Gastroesophageal sphincter (tissue), 3 donors: Measurements from ENCODE around the gene PLCH2.

Source experiments
- EP300 ChIP-seq: sonication (generic); formaldehyde crosslinking; IDR thresholded peaks from one replicate; pipeline ENCODE4 v1.6.1; 2017; ENCODE audit warnings: antibody characterized with exemption, mild to moderate bottlenecking
- POLR2A ChIP-seq, 2 donors: fragments of 450-650 bp; IDR thresholded peaks; one replicate each; pipeline ENCODE4 v1.6.1; 2017; ENCODE audit warnings: antibody characterized with exemption in 2 of 2, mild to moderate bottlenecking in 2 of 2, moderate library complexity in 1 of 2
- TF ChIP-seq, protein P1 (sequence below), 4 experiments: fragments of 200-600 bp in 2 of 4; fragments of 450-650 bp in 2 of 4; sonication (generic) in 1 of 4; IDR thresholded peaks; one replicate each; pipeline ENCODE4 v1.5.1; 2017 to 2019; ENCODE audit warnings: antibody characterized with exemption in 4 of 4, mild to moderate bottlenecking in 2 of 4, moderate library complexity in 2 of 4

DNA sequence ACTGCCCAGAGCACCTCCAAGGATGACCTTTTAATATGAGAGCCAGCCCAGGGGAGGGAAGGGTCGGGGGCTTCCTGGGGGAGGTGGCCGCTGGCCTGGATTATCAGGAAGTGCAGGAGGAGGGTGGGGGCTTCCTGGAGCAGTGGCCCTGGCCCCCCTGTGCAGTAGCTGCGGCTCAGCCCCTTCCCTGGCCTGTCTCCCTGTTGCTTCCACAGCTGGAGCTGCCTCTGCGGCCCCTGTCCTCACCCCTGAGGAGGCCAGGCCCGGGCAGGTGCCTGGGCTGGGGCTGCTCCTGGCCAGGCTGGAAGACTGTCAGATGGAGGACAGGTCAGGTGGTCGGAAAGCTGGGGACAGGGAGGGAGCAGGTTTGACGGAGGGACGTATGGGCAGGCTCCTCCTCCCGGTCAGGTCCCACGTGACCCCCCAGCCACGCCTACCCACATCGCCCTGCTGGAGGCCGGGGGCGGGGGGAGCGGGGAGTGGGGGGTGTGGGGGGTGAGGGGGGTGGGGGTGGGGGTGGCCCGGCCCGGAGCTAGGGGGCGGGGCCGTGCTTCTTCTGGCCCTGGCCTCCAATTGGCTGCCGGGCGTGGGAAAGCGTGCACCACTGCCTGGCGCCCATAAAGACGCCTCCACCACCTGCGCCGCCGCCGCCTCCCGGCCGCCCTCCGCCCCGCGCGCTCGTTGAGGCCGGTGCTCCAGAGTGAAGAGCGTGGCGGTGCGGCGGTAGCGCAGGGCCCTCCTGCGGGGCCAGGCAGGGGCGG is 69.8 kb downstream of the PLCH2 start:
- TF ChIP-seq, protein P1, sequence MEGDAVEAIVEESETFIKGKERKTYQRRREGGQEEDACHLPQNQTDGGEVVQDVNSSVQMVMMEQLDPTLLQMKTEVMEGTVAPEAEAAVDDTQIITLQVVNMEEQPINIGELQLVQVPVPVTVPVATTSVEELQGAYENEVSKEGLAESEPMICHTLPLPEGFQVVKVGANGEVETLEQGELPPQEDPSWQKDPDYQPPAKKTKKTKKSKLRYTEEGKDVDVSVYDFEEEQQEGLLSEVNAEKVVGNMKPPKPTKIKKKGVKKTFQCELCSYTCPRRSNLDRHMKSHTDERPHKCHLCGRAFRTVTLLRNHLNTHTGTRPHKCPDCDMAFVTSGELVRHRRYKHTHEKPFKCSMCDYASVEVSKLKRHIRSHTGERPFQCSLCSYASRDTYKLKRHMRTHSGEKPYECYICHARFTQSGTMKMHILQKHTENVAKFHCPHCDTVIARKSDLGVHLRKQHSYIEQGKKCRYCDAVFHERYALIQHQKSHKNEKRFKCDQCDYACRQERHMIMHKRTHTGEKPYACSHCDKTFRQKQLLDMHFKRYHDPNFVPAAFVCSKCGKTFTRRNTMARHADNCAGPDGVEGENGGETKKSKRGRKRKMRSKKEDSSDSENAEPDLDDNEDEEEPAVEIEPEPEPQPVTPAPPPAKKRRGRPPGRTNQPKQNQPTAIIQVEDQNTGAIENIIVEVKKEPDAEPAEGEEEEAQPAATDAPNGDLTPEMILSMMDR (IDR thresholded peaks at IDR 0.05): no peak
- TF ChIP-seq POLR2A (IDR thresholded peaks at IDR 0.05) (peak in 1 of 2 donors; percentile 24), EP300 (no peak)
